Fibroblast of skin of back (primary cell): Measurements from ENCODE around the gene CRADD.
"Not testable (repeated sequence)": the region's sequence is repeated elsewhere in the genome, so short reads cannot be mapped to it uniquely, and the experiment has no call there.

Experiments
- DNase-seq: peaks from one replicate; pipeline ENCODE4 v3.0.0-alpha.2; 2013

The CRADD gene

DNA sequence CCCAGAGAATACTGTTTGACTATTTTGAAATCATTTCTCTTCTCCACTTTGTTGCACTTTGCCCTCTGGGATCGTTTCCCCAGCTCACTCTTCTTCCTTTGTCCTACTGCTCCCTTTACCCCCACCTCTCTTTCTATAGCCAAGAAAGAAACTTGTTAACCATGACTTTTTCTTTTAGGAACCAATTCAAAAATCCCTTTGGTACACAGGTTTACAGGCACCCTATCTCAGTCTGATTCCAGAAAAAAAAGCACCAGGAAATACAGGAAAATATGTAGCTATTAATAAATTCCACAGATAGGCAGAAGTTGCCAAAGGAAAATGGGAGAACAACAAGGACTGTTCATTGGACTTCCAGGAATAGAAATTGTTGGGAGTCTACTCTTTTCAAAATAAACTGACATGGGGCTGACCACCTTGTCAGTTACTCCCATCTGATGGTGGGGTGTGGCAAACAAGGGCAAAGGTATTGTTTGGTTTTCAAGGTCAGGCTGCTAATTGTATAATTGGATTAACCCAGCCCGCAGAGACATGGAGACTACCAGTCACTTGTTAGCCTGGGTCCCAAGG is 82.4 kb downstream of the CRADD start:
- no peak for DNase-seq

DNA sequence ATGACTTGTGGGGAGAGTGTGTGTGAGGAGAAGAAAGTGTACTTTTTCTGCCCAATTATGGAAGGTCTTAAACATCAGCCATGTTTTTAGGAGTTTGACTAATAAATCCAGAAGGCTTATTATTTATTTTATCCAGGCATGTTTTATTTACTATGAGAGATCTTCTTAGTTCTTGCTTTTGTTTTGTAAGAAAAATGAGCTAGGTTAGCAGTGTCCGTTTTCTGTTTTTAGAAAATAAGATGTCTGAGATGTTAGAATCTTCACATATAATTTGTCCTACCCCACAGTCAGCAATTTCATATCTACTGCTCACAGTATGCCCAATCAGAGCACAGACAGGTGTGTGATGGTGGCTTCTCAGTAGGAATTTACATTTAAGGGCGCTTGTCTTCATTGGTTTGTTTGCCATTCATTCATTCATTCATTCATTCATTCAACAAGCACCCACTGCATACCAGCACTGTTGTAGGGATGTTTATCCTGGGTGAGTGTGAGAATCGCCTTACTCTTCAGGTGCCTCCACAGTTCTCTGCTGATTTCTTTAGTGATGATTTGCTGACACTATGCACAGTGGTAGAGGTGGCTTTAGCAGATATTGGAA is 83.2 kb downstream of the CRADD start:
- no peak for DNase-seq

DNA sequence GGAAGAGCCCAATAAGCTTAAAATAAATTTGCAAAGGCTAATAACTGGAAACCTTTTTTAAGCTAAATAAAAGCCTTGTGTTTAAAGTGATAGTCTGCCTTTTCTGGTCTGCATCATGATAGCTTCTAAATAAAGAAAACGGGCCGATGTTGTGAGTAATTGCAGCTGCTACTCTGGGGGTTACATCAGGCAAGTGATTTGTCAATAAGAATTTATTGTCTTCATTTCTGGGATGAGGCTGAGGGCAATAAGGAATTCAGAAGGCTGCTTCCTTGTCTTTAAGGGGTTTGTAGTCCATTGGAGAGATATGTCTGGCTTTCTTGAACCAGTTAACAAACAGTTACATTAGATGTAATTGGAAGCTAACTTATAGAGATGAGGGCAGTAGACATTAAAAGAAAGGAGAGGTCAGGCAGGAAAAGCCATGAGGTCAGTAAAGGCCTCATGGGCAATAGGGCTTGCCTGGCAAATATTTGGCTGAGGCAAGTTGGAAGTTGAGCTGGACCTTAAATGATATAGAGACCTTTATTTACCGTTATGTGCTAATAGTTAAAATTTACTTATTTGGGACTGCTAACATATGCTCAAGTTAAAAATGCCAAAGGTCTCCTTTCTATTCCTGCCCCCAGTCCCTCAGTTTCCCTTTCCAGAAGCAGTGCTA is 85.0 kb downstream of the CRADD start:
- peak; percentile 47 for DNase-seq

DNA sequence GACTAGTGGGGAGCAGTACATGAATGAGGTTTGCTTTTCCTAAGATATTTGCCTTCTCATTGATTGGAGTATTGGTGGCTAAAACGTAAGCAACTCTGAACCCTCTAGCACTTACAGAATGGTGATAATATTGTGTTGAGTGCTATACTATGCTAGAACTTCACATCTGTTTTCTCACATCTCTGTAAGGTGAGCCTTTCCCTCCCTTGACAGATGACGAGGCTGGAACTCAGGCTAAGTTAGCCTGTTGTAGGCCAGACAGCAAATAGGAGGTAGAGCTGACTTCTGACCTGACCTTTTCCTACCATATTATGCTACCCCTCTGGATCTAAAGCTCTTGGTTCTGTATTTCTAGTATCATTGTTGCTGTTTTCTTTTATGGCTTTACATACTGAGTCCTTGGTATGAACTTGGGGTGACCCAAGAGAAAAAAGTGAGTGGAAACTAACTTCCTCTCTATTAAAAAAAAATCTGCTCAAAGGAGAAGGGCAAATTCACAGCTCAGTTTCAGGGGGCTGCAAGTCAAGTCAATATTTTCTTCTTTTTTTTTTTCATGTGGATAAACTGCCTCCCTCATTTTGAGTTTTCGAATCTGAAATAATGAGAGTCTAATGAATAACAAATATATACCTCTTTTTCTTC is 85.9 kb downstream of the CRADD start:
- no peak for DNase-seq

DNA sequence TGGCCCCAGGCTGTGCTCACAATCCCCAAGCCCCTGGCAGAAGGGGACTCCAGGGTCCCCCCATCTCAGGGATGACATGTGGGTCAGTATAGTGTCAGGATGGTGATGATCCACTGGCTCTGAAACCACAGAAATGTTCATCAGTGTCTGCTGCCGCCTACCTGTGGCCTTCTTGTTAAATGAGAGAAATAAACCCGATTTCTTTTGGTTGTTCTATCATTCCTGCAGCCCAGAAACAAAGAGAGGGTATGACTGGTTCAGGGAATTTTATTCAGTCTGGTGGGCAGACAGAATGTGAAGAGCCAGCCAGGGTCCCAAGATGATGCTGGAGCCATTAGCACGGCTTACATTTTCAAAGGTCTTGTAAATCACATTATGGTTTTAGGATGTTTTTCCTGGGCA is 86.6 kb downstream of the CRADD start:
- no peak for DNase-seq

DNA sequence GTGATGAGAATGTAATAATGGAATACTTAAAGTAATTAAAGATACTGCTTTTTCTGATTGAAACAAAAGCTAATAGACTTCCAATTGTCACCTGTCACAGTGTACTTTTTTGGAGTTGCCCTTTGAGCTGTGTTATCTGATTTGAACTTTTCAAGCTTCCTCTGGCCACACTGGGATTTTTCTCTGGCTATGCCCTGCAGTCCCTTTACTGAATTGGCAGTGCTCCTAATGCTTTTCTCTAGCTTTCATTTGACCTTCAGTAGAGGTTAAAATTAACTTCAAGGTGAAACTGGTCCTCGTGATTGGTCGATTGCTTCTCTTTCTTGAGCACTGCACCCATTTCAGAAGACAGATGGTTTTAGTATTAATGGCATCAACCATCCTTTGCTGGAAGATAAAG is 89.2 kb downstream of the CRADD start:
- no peak for DNase-seq

DNA sequence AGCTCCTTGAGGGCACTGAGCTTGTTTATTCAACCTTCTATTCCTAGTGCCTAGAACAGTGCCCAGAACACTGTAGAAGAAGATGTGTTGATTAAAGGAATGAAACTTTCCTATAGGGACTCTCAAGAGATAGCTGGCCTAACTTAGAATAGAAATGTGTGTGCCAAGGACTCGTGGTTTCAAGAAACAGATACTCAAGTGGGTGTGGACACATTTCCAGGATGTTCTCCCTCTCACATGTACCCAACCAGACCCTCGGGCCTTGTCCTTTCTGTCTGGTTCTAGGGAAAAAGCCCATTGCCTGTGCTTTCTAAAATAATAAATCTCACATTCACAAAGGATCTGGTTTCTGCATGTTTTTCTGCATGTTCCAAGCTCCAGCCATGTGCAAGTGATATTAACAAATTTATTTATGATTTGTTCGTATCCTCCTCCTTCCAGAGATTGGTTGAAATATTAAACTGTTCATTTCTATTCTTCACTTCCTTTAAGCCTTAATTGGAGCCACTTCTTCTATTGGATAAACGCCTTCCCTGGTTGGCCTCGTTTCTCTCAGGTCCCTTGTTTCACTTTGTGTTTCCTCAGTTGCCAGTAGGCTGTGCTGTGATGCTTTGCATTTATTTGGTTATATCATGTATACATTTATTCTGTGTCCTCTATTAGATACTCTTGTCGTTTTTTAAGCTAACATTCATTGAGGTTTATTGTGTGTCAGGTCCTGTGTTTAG is 89.8 kb downstream of the CRADD start:
- peak; percentile 78 for DNase-seq

DNA sequence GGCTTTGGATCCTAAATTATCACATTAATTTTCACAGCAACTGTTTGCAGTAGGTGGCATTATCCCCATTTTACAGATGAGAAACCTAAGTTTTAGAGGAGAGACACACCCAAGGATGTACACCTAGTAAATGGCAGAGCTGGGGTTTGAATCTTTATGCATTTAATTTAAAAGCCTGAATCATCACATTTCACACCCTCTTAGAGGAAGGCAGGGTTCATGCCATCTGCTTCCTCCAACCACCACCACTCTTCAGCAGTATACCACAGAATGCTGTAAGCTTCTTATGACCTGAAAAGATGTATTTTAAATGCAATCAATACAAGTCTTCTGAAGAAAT is 90.3 kb downstream of the CRADD start:
- no peak for DNase-seq

DNA sequence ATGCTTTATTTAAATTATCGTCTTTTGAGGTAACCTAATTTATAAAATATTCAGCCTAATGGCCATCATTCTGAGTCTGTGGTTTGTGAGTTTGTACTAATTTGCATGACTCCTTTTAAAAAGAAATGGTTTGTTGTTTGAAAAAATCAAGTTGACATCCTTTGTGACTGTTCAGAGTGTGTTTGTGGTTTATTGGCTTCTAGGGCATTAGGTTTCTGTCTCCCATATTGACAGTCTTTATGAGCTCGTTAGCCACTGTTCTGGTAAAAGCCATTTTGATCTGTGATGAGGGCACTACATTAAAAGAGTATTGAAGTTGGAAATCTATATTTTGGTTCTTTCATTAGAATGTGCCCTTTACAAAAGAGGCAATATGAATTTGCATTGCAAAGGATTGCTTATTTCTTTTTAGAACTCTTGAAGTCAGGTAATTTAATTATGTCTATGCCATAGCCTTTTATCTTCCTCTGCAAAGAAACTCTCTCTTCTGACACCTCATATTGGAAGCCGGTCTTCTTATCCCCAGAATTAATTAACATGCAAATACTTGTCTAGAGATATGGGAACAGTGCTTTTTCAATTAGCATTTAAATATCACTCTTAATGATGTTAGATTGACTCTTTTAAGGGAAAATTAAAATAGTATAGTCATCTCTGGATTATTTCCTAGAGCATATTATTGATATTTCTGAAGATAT is 95.0 kb downstream of the CRADD start:
- no peak for DNase-seq

DNA sequence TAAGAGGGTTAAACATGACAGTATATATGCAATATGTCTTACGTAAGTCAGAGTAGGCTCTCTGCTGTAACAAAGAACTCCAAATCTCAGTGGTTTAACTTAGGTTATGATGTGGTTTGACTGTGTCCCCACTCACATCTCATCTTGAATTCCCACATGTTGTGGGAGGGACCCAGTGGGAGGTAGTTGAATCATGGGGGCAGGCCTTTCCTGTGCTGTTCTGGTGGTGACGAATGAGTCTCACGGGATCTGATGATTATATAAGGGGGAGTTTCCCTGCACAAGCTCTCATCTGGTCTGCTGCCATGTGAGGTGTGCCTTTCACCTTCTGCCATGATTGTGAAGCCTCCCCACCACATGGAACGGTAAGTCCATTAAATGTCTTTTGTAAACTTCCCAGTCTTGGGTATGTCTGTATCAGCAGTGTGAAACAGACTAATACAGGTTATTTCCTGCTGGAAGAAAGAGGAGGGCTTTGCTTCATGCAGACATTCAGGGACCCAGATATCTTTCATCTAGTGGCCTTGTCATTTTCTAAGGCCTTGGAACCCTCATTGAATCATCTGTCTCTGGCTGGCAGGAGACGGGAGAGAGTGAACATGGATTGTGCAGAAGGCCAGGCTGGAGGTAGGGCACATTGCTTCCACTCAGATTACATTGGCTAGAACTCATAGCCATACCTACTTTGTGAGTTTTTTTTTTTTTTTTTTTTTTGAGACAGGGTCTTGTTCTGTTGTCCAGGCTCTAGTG is 96.1 kb downstream of the CRADD start:
- DNase-seq = peak; percentile 59

DNA sequence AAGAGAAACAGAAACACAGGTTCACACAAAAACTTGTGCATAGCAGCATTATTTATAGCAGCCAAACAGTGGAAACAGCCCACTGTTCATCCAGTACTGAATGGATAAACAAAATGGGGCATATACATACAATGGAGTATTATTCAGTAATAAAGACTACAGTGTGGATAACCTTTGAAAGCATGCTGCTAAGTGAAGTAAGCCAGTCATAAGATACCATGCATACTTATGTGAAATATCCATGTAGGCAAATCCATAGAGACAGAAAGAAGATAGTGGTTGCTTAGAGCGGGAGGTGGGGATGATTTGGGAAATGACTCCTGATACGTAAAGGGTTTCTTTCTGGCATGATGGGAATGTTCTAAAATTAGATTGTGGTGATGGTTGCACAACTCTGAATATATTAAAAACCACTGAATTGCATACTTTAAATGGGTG is 99.4 kb downstream of the CRADD start:
- peak; percentile 97 for DNase-seq

DNA sequence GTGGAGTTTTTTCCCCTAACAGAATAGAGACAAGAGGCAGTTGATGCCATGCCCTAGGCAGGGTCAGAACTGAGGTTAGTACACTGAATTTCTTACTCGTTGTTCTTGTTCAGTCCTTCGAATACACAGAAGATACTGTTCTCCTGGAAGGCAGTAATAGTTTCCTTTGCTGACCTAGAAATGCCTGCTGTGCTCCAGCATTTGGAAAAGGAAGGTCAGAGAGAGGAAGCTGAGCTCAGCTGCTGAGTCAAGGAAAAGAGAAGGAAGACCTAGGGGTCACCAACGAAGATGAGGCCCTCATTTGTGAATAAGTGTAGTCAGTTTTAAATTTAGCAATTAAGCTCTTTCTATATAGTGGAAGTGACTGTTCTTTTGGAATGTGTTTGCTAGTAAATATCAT is 100.1 kb downstream of the CRADD start:
- DNase-seq = peak; percentile 66

DNA sequence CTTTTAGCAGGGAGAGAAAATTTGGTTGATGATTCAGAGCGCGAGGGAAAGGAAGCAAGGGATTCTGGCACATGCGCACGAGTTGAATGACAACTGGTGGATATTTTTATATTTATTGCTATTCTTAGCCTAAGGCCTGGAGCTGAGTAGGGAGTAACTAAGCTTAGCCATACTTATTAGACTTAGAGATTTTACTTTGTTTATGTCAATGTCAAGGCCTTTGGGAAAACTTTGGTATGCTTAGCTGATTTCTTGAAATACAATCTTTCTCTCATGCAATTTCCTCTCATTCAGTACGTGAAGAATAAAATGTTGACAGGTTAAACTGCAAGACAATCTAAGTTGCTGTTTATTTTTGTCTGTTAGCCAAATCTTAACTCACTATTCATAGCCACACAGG is 101.1 kb downstream of the CRADD start:
- peak; percentile 92 for DNase-seq

DNA sequence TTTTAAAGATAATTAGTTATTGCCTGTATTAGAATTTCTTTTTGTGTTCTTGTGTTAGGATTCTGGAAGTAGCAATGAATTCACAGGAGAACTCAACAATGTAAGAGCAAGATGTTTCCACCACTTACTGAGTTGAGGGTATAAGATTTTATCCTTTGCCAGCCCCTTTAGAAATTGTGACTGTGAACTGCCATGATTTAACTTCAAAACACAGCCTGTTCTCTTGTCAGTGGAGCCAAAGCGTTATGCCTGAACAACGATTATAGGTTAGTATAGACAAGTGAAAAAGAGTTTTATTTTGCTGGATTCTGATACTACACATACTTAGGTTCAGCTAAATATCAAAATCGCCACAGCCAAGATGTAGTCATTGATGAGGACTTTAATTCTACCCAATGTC is 101.6 kb downstream of the CRADD start:
- DNase-seq = no peak

DNA sequence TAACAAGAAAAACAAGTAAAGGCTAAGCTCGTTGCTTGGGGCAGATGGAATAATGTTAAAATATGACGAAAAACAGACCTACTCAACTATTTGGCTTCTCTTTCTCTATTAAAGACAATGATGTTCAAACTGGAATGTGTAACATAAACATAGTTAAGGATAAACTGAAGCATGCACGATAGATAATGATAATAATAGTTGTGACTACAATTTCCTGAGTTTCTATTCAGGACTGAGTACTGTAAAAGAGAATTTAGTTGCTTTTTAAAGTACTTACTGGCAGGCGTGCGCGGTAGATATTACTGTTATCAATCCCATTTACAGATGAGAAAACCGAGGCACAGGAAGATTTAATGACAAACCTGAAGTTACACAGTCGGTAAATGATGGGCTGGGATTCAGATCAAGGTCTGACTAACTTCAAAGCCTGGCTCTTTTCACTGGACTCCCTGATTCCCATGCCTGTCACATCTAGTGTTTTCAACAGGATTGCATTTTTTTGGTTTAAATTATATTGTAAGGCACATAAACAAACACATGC is 103.0 kb downstream of the CRADD start:
- peak; percentile 88 for DNase-seq

DNA sequence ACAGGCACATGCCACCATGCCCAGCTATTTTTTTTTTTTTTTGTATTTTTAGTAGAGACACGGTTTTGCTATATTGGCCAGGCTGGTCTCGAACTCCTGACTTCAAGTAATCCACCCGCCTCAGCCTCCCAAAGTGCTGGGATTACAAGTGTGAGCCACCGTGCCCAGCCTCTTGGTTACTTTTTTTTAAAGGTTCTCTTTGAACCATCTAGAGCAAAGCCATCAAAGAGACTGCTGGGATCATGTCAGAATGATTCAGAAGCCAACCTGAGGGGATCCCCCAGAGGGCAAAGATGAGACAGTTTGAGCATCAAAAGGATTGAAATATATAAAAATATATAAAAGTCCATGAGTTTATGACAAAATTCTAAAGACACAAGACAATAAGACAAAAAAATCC is 103.7 kb downstream of the CRADD start:
- DNase-seq = not testable (repeated sequence)

DNA sequence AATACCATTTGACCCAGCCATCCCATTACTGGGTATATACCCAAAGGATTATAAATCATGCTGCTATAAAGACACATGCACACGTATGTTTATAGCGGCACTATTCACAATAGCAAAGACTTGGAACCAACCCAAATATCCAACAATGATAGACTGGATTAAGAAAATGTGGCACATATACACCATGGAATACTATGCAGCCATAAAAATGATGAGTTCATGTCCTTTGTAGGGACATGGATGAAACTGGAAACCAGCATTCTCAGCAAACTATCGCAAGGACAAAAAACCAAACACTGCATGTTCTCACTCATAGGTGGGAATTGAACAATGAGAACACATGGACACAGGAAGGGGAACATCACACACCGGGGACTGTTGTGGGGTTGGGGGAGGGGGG is 104.8 kb downstream of the CRADD start:
- DNase-seq = not testable (repeated sequence)

DNA sequence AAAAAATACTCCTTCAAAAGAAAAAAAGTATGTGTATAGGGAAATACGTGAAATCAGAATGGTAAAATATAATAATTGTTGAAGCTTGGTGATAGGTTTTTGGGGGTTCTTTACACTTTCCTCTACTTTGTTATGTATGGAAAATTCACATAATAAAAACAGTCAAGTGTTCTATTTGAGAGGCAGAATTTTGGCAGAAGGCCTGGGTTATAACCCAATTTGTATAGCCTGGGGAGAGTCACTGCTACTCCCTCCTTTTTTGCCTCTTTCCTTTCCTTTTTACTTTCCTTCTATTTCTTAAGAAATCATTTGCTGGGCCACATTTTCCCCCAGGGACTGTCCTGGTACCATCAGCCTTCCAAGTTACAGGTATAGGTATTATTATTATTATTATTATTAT is 105.7 kb downstream of the CRADD start:
- no peak for DNase-seq

DNA sequence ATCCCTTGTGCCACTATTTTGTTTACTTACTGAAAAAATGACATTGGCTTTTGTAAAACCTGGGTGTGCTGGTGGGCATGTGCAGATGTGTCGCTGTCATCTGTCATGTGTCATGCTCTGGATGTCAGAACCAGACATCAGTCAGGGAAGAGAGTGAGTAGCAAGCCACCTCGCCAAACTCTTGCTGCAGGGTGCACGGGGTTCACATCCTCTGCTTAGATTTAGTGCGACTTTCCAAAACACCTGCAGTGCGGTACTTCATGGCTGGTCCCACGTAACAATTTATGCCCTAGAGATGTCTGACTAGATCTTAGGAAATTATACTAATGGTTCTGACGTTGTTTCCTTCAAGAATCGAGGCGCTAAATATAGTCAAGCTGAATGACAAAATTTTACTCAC is 106.7 kb downstream of the CRADD start:
- DNase-seq = no peak

DNA sequence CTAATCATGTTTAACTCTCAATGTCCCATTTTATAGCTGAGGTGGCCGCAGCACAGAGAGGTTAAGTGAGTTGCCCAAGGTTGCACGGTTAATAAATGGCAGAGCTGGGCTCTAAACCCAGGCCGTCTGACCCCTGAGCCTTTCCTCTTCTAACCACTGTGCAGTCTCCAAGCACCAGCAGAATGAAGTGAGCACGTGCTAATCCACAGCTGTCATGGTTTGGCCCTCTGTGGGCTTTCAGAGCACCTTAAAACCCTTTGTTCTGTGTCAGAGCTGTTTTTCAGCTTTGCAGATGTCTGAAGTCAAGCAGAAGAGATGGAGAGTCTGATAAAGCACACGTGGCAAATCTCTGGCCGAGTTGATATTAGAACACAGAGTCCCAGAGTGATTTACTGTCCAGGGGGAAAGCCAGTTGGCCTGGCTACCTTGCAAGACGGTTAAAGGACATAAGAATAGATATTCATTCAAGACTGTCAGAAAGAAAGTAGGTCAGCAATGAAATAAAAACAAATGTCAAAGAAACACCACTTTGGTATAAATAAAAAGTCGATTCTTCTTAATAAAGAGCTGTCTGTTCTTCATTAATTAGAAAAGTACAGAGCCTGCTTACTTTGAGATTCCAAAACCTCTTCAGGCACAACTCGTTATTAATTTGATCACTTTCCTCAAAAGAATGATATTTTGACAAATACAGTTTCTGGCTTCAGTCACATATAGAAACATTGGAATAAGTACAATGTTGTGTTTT is 107.3 kb downstream of the CRADD start:
- DNase-seq = peak; percentile 47
